Breast epithelium (tissue), 4 donors: ENCODE data around the gene EIF4ENIF1. TPM values are rescaled to one million over a fixed set of nuclear protein-coding genes. Genes with fewer than 3 reads are reported as not detected.
"Not testable (repeated sequence)": the region's sequence is repeated elsewhere in the genome, so short reads cannot be mapped to it uniquely, and the experiment has no call there.

Source experiments
- DNase-seq, 2 donors: peaks; one replicate each; pipeline ENCODE4 v3.0.0-alpha.2; 2019; ENCODE audit warnings: low spot score in 2 of 2
- H3K27ac ChIP-seq, 2 donors: fragments of 200-600 bp; sonication (generic) in 1 of 2; one replicate each; pipeline ENCODE4 v1.5.1; 2016 to 2019; ENCODE audit warnings: mild to moderate bottlenecking in 1 of 2
- H3K27me3 ChIP-seq, 2 donors: fragments of 200-600 bp; sonication (generic) in 1 of 2; one replicate each; pipeline versions ENCODE4 v1.5.1 to v1.6.0; 2017 to 2019; ENCODE audit warnings: control low read depth in 1 of 2, mild to moderate bottlenecking in 1 of 2
- H3K36me3 ChIP-seq: fragments of 200-600 bp; one replicate; pipeline ENCODE4 v1.5.1; 2019
- H3K4me1 ChIP-seq, 2 donors: fragments of 200-600 bp; sonication (generic); one replicate each; pipeline ENCODE4 v1.5.1; 2016 to 2019; ENCODE audit warnings: control low read depth in 1 of 2
- H3K4me3 ChIP-seq, 3 donors: fragments of 200-600 bp; sonication (generic); 1 replicate in 2 of 3; 2 replicates in 1 of 3; pipeline ENCODE4 v1.5.1; 2016 to 2019; ENCODE audit warnings: mild to moderate bottlenecking in 3 of 3, moderate library complexity in 2 of 3
- H3K9me3 ChIP-seq, 2 donors: fragments of 200-600 bp; sonication (generic) in 1 of 2; one replicate each; pipeline ENCODE4 v1.5.1; 2016 to 2019; ENCODE audit warnings: control low read depth in 1 of 2
- POLR2A ChIP-seq: fragments of 450-650 bp; IDR thresholded peaks from one replicate; pipeline ENCODE4 v1.6.1; 2016; ENCODE audit warnings: antibody characterized with exemption, mild to moderate bottlenecking, moderate library complexity
- POLR2AphosphoS5 ChIP-seq, 3 donors: sonication (generic); formaldehyde crosslinking; IDR thresholded peaks; one replicate each; pipeline ENCODE4 v1.6.1; 2017; ENCODE audit warnings: antibody characterized with exemption in 3 of 3
- intact Hi-C: fragments of 100-400 bp; cut with DNase I; formaldehyde crosslinking; loops from one replicate; pipeline ENCODE4 v1.15.1; 2023; ENCODE audit warnings: low total_unique reads
- total RNA-seq, 3 donors: library from RNA; depleted of rRNA; stranded (reverse); fragments of >200 nt; gene quantifications; one replicate each; pipeline ENCODE4 v1.1.0, GENCODE V29; 2016
- TF ChIP-seq, protein P1 (sequence below), 3 donors: fragments of 450-650 bp; IDR thresholded peaks; one replicate each; pipeline ENCODE4 v1.5.1; 2016 to 2017; ENCODE audit warnings: antibody characterized with exemption in 3 of 3, mild to moderate bottlenecking in 3 of 3, moderate library complexity in 3 of 3

Gene EIF4ENIF1
- total RNA-seq, 3 donors from 2014 or later = 15.2 to 23.3 (median 20.0) TPM

GRCh38 chr22:31532060-31532459 lies 42.4 kb upstream of the EIF4ENIF1 start:
- intact Hi-C loops = no loop called here

GRCh38 chr22:31530823-31531195 lies 41.2 kb upstream of the EIF4ENIF1 start:
- Histone ChIP-seq H3K4me1 (no peaks in the 10 kb centered on the region), H3K9me3 (no peaks in the 10 kb centered on the region), H3K36me3 (no peaks in the 10 kb centered on the region), H3K4me3 (no peak overlapping the region), H3K27ac (peak overlapping the region; percentile 0 to 64), H3K27me3 (no peaks in the 10 kb centered on the region)
- no peak for DNase-seq
- no peak for TF ChIP-seq POLR2AphosphoS5 (IDR thresholded peaks at IDR 0.05)
- TF ChIP-seq, protein P1, sequence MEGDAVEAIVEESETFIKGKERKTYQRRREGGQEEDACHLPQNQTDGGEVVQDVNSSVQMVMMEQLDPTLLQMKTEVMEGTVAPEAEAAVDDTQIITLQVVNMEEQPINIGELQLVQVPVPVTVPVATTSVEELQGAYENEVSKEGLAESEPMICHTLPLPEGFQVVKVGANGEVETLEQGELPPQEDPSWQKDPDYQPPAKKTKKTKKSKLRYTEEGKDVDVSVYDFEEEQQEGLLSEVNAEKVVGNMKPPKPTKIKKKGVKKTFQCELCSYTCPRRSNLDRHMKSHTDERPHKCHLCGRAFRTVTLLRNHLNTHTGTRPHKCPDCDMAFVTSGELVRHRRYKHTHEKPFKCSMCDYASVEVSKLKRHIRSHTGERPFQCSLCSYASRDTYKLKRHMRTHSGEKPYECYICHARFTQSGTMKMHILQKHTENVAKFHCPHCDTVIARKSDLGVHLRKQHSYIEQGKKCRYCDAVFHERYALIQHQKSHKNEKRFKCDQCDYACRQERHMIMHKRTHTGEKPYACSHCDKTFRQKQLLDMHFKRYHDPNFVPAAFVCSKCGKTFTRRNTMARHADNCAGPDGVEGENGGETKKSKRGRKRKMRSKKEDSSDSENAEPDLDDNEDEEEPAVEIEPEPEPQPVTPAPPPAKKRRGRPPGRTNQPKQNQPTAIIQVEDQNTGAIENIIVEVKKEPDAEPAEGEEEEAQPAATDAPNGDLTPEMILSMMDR (IDR thresholded peaks at IDR 0.05) = no peak
- no peak for TF ChIP-seq POLR2A
- intact Hi-C loops = no loop called here

More at GRCh38 chr22:31532060-31532459, 42.4 kb upstream of the EIF4ENIF1 start:
- DNase-seq = no peak
- H3K27ac ChIP-seq = peak overlapping the region in 1 of 2 donors; percentile 54
- H3K9me3 ChIP-seq = no peaks in the 10 kb centered on the region
- no peaks in the 10 kb centered on the region for H3K27me3 ChIP-seq
- no peak overlapping the region for H3K4me3 ChIP-seq
- no peak for TF ChIP-seq POLR2A
- H3K36me3 ChIP-seq = no peaks in the 10 kb centered on the region
- no peaks in the 10 kb centered on the region for H3K4me1 ChIP-seq

- no peaks in the 10 kb centered on the region for H3K4me1 ChIP-seq
- H3K4me3 ChIP-seq = no peak overlapping the region
- TF ChIP-seq POLR2A = no peak
- TF ChIP-seq POLR2AphosphoS5 (IDR thresholded peaks at IDR 0.05) = no peak
- TF ChIP-seq, protein P1 (IDR thresholded peaks at IDR 0.05) = no peak
- H3K36me3 ChIP-seq = no peaks in the 10 kb centered on the region
- no peaks in the 10 kb centered on the region for H3K27me3 ChIP-seq
- DNase-seq = no peak
- no peak overlapping the region for H3K27ac ChIP-seq
- intact Hi-C loops = no loop called here
- no peaks in the 10 kb centered on the region for H3K9me3 ChIP-seq
Measured at GRCh38 chr22:31526270-31526669, 36.6 kb upstream of the EIF4ENIF1 start.

DNA sequence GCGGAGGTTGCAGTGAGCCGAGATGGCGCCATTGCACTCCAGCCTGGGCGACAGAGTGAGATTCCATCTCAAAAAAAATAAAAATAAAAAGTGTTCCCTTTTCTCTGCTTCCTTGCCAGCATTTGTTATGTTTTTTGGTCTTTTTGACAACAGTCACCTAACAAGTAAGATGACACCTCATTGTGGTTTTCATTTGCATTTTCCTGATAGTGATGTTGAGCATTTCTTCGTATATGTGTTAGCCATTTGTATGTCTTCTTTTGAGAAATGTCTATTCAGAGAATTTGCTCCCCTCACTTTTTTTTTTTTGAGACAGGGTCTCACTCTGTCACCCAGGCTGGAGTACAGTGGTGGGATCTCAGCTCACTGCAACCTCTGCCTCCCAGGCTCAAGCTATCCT lies 34.5 kb upstream of the EIF4ENIF1 start:
- not testable (repeated sequence) for DNase-seq

DNA sequence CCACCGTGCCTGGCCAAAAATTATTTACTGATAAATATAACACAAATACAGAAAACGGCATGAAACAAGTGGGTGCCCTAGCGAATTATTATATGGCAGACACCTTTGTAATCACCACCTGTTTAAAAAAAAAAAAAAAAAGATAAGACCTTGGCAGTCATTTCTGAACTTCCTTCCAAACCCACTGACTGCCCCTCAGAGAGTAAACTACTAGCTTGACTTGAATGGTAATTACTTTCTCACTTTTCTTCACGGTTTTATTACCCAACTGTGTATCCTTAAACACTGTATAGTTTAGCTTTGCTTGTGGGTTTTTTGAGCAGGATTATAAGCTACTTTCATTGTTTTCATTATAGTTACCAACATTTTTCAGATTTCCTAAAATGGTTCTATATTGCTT lies 30.4 kb upstream of the EIF4ENIF1 start:
- Histone ChIP-seq H3K27ac (no peak overlapping the region), H3K4me3 (no peak overlapping the region), H3K27me3 (no peaks in the 10 kb centered on the region), H3K4me1 (no peaks in the 10 kb centered on the region), H3K9me3 (no peaks in the 10 kb centered on the region), H3K36me3 (no peaks in the 10 kb centered on the region)
- intact Hi-C loops = no loop called here
- DNase-seq = no peak
- TF ChIP-seq POLR2AphosphoS5 (IDR thresholded peaks at IDR 0.05) = no peak
- TF ChIP-seq, protein P1 (IDR thresholded peaks at IDR 0.05) = no peak
- TF ChIP-seq POLR2A = no peak

More for the DNA sequence above, 34.5 kb upstream of the EIF4ENIF1 start:
- H3K9me3 ChIP-seq, H3K27me3 ChIP-seq, H3K27ac ChIP-seq, H3K4me3 ChIP-seq, H3K36me3 ChIP-seq, H3K4me1 ChIP-seq, intact Hi-C loops: not testable (repeated sequence)

DNA sequence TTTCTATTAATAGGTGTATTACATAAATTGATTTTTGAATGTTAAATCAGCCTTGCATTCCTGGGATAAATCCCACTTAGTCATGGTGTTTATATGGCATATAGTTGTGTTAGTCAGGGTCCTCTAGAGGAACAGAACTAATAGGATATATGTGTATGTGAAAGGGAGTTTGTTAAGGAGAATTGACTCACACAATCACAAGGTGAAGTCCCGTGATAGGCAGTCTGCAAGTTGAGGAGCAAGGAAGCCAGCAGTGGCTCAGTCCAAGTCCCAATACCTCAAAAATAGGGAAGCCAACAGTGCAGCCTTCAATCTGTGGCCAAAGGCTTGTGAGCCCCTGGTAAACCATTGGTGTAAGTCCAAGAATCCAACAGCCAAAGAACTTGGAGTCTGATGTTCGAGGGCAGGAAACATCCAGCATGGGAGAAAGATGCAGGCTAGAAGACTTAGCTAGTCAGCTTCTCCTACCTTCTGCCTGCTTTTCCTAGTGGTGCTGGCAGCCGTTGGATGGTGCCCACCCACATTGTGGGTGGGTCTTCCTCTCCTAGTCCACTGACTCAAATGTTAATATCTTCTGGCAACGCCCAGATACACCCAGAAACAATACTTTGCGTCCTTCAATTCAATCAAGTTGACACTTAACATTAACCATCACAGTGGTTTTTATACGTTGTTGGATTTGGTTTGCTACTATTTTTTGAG lies 19.6 kb upstream of the EIF4ENIF1 start:
- H3K36me3 ChIP-seq = no peaks in the 10 kb centered on the region
- TF ChIP-seq POLR2A = no peak
- TF ChIP-seq POLR2AphosphoS5 (IDR thresholded peaks at IDR 0.05) = no peak
- no peak for DNase-seq
- H3K9me3 ChIP-seq = no peaks in the 10 kb centered on the region
- no peaks in the 10 kb centered on the region for H3K27me3 ChIP-seq
- intact Hi-C loops = no loop called here
- H3K27ac ChIP-seq = no peak overlapping the region
- no peaks in the 10 kb centered on the region for H3K4me1 ChIP-seq
- H3K4me3 ChIP-seq = no peak overlapping the region
